HG03060 (cell line): Measurements from ENCODE around the gene ATP2B3.

Experiments
- ATAC-seq: cut with Tn5 transposase; IDR thresholded peaks from one replicate; pipeline ENCODE4 v1.9.1; 2021; ENCODE audit warnings: low read depth, moderate number of reproducible peaks; ENCODE audit not compliant: unreplicated experiment

Gene ATP2B3

DNA sequence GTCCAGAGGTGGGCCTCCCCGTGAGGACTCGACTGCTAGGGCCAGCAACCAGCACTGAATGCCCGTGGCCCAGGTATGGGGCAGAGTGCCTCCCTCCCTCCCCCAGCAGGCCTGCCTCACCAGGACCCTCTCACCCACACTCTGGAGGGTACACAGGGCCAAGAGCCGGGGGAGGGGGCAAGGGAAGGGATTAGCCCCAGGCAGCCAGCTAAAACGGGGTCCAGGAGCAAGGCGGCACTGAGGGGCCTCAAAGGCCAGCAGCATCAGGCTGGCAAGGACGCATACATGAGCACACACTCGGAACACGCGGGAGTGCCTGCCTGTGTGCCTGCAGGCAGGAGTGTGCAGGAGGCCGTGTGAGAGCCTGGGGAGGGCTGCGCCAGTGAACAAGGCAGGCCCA lies 111.2 kb downstream of the ATP2B3 start:
- no peak for ATAC-seq

DNA sequence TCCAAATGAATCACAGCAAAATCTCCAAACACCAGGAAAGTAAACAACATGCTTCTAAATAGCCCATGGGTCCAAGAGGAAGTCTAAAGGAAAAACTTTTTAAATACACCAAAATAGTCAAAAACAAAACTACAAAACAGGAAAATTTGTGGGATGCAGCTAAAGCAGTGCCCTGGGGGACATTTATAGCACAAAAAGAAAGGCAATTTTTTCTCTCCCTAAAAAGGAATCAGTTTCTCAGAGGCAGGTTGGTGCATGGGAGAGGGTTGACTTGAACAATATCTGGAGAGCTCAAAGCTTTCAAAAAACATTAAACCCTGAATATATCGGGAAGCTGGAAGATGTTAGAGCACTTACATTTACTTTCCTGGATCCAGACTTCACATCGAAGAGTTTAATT lies 113.9 kb downstream of the ATP2B3 start:
- no peak for ATAC-seq

DNA sequence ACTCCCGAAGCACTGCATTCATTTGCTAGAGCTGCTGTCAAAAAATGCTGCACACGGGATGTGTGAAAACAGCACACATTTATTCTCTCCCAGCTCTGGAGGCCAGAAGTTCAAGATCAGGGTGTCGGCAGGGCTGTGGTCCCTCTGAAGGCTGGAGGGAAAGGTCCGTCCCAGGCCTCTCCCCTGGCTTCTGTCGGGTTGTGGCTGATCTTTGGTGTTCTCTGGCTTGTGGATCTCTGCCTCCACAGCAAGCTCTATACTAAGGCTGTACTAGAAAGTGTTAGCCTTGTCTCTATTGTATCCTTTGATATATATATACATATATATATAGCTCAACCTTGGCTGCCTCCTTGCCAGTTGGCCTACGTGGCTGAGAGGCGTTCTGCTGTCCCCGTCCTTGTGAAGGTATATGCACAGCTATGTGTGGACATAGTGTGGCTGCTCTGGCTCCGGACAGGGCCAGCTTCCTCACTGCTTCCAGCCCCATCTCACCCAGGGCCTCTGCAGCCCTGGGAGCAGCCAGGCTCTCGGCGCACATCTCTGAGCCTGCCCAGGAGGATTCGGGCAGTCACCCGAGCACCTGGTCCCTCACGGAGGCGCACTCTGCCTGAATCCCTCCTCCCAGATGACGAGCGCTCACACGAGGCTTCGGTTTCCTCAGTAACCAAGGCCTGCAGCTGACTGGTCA lies 114.6 kb downstream of the ATP2B3 start:
- no peak for ATAC-seq
